Prostate gland (tissue), 2 donors: ENCODE results near the gene GRHL1.

Experiments used
- CTCF ChIP-seq, 4 experiments: fragments of 200-600 bp in 2 of 4; fragments of 450-650 bp in 2 of 4; sonication (generic) in 2 of 4; IDR thresholded peaks; 1 replicate in 3 of 4; 2 replicates in 1 of 4; pipeline ENCODE4 v1.5.1; 2016 to 2019; ENCODE audit warnings: antibody characterized with exemption in 4 of 4, mild to moderate bottlenecking in 2 of 4, moderate library complexity in 2 of 4
- POLR2AphosphoS5 ChIP-seq: sonication (generic); formaldehyde crosslinking; IDR thresholded peaks from one replicate; pipeline ENCODE4 v1.6.1; 2017; ENCODE audit warnings: antibody characterized with exemption

- no peak for TF ChIP-seq CTCF (IDR thresholded peaks at IDR 0.05)
- no peak for TF ChIP-seq POLR2AphosphoS5
These were observed 90.2 kb downstream of the GRHL1 start for GRCh38 chr2:10041711-10042110.
